GM21367 (cell line): ENCODE data around the gene SH3PXD2A.
"Not testable (repeated sequence)": the region's sequence is repeated elsewhere in the genome, so short reads cannot be mapped to it uniquely, and the experiment has no call there.

Experiments
- ATAC-seq: cut with Tn5 transposase; IDR thresholded peaks from one replicate; pipeline ENCODE4 v1.9.1; 2021; ENCODE audit not compliant: unreplicated experiment

Gene SH3PXD2A

GRCh38 chr10:103814626-103815370 lies 40.6 kb downstream of the SH3PXD2A start:
- no peak for ATAC-seq

- no peak for ATAC-seq
These were observed 41.3 kb downstream of the SH3PXD2A start for GRCh38 chr10:103814105-103814504.

GRCh38 chr10:103813312-103813711 lies 42.1 kb downstream of the SH3PXD2A start:
- ATAC-seq: not testable (repeated sequence)

DNA sequence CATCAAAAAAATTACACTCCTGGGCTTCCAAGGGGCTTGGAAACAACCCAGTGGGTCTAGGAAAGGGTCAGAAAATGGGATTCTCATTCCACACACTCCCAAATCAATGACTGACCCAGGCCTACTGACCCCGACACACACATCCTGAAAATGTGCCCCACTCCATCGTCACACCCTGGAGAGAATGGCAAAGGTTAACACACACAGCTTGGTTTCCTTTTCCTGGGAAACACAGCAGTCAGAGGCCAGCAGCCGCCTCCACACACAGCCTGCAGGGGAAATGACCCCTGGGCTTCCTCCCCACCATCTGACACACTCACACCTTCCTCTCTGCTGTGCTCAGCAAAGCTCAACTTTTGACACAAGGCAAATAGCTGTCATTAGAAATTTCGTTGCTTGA lies 42.9 kb downstream of the SH3PXD2A start:
- no peak for ATAC-seq

GRCh38 chr10:103812004-103812403 lies 43.4 kb downstream of the SH3PXD2A start:
- no peak for ATAC-seq

- no peak for ATAC-seq
These were observed 43.9 kb downstream of the SH3PXD2A start for GRCh38 chr10:103811463-103811862.

- ATAC-seq: no peak
These were observed 46.6 kb downstream of the SH3PXD2A start for GRCh38 chr10:103808780-103809179.

- ATAC-seq: no peak
These were observed 47.4 kb downstream of the SH3PXD2A start for GRCh38 chr10:103807996-103808395.

- ATAC-seq: no peak
These were observed 48.8 kb downstream of the SH3PXD2A start for GRCh38 chr10:103806395-103807187.

GRCh38 chr10:103805781-103806180 lies 49.6 kb downstream of the SH3PXD2A start:
- no peak for ATAC-seq

GRCh38 chr10:103804871-103805270 lies 50.5 kb downstream of the SH3PXD2A start:
- ATAC-seq: no peak

GRCh38 chr10:103803941-103804340 lies 51.4 kb downstream of the SH3PXD2A start:
- no peak for ATAC-seq

- no peak for ATAC-seq
These were observed 52.6 kb downstream of the SH3PXD2A start for GRCh38 chr10:103802637-103803353.

GRCh38 chr10:103802081-103802480 lies 53.3 kb downstream of the SH3PXD2A start:
- no peak for ATAC-seq

DNA sequence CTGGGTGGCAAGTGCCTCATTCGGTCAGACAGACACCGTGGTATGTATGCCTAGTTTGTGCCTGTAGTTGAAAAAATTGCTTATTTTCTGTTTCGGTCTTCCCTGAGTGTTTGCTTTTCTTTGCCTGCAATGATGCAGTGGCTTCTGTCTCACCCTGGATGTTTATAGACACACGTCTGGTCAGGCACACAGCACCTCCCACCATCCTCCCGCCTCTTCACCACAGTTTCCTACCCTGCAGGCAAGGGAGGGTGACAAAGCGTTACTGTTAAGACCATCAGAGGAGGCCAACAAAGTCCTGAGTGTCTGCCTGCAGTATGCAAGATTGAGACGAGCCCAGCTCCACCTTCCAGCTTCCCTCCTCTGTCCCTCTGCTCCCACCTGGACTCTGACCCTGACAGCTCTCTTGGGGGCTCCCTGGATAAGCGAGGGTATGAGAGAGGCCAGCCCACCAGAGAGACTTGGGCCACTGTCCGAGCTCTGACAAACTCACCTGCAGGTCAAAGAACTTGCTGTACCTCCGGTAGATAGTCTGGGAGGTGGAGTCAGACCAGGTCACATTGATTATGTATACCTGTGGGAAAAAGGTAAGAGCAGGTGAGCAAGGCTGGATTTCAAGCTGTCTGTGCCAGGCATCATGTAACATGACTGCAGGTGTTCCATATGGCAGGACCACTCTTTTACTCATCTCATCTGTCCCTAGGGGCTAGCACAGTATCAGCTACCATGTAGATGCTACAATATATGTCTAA lies 54.4 kb downstream of the SH3PXD2A start:
- ATAC-seq: peak; percentile 78

DNA sequence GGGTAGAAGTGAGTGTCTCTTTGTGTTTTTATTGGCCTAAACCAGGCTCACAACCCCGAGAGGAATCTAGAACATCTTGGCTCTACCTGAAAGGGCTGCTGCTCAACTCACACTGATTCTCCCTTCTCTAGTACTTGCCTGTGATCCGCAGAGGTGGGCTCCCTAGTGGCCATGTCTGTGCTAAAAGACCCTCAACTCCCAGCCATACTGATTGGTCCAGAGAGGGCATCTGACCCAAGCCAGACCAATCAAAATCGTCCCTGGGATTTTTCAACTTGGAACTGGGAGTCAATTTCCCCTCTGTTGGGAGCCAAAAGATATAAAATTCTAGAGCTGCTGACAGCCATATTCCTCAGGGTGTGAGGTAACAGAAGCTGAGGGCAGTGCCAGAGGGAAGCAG lies 55.3 kb downstream of the SH3PXD2A start:
- ATAC-seq: no peak

GRCh38 chr10:103799341-103799740 lies 56.0 kb downstream of the SH3PXD2A start:
- ATAC-seq: no peak

DNA sequence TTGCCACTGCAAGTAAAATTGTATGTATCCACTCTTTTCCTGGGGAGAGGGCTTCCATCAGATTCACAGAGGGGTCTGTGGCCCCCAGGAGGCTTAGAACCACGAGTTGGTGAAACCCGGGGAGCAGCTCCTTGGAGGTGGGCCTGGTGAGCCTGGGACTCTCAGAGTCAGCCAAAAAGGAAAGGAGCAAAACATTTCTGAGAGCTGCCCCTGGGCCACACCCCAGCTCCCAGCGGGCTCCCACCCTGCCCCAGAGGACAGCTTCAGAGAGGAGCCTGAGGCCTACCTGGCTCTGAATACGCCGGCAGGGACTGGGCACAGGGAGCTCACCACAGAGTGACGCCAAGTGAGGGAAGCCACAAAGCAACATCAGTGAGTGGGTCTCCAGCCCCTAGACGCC lies 56.9 kb downstream of the SH3PXD2A start:
- no peak for ATAC-seq

- no peak for ATAC-seq
These were observed 57.5 kb downstream of the SH3PXD2A start for GRCh38 chr10:103797857-103798256.

GRCh38 chr10:103795634-103796270 lies 59.6 kb downstream of the SH3PXD2A start:
- ATAC-seq: no peak
